CD4-positive, alpha-beta T cell (primary cell): ENCODE measurements around the gene TPSB2. TPM values are rescaled to one million over a fixed set of nuclear protein-coding genes. Genes with fewer than 3 reads are reported as not detected.
"Not testable (repeated sequence)": the region's sequence is repeated elsewhere in the genome, so short reads cannot be mapped to it uniquely, and the experiment has no call there.

ENCODE experiments used
- ATAC-seq: fragments of 200-7000 bp; cut with Tn5 transposase; one replicate; pipeline ENCODE4 v1.10.0; 2022; ENCODE audit warnings: mild to moderate bottlenecking; ENCODE audit not compliant: poor library complexity
- CTCF ChIA-PET: fragments of 350-600 bp; sonication (Branson Sonifier 250); formaldehyde crosslinking; loops from one replicate; lab custom pipeline; 2021; ENCODE audit warnings: antibody characterized with exemption, inconsistent platforms; lab: Charles Lee
- POLR2A ChIA-PET: fragments of 350-600 bp; sonication (Branson Sonifier 250); formaldehyde crosslinking; loops from one replicate; lab custom pipeline; 2021; ENCODE audit warnings: antibody characterized with exemption, inconsistent platforms; lab: Charles Lee
- DNase-seq, 14 experiments: peaks; one replicate each; pipeline ENCODE4 v3.0.0-alpha.2; 2013 to 2020; ENCODE audit warnings: mixed read lengths in 2 of 14
- H3K27ac ChIP-seq, 2 donors: one replicate each; pipeline versions ENCODE4 v1.5.1 to v1.7.0; 2013; ENCODE audit warnings: low read length in 2 of 2, low read depth in 1 of 2, mild to moderate bottlenecking in 1 of 2
- H3K27me3 ChIP-seq, 2 experiments: 1 replicate in 1 of 2; 2 replicates in 1 of 2; pipeline versions ENCODE4 v1.6.1 to v1.7.0; 2013; ENCODE audit warnings: low read length in 2 of 2, control low read depth in 1 of 2, mild to moderate bottlenecking in 1 of 2, moderate library complexity in 1 of 2; ENCODE audit not compliant: insufficient read depth in 2 of 2, control insufficient read depth in 1 of 2
- H3K36me3 ChIP-seq: one replicate; pipeline ENCODE4 v1.6.1; 2013; ENCODE audit warnings: low read length, control low read depth; ENCODE audit not compliant: insufficient read depth
- H3K4me1 ChIP-seq: one replicate; pipeline ENCODE4 v1.6.1; 2013; ENCODE audit warnings: low read length, control low read depth; ENCODE audit not compliant: insufficient read depth
- H3K4me3 ChIP-seq: one replicate; pipeline ENCODE4 v1.5.1; 2013; ENCODE audit warnings: mild to moderate bottlenecking, low read length, moderate library complexity
- H3K9me3 ChIP-seq, 2 experiments: 1 replicate in 1 of 2; 2 replicates in 1 of 2; pipeline versions ENCODE4 v1.6.1 to v1.7.0; 2013; ENCODE audit warnings: low read length in 2 of 2, mild to moderate bottlenecking in 2 of 2, control low read depth in 1 of 2, moderate library complexity in 1 of 2; ENCODE audit not compliant: control insufficient read depth in 1 of 2, insufficient read depth in 1 of 2
- H3K27ac Mint-ChIP-seq: one replicate; pipeline ENCODE4 v1.8.0; 2020; ENCODE audit warnings: mixed read lengths
- H3K27me3 Mint-ChIP-seq: one replicate; pipeline ENCODE4 v1.8.0; 2021; ENCODE audit warnings: mixed read lengths
- H3K36me3 Mint-ChIP-seq: one replicate; pipeline ENCODE4 v1.8.0; 2021; ENCODE audit warnings: low read depth, mixed read lengths
- H3K4me1 Mint-ChIP-seq: one replicate; pipeline ENCODE4 v1.8.0; 2021; ENCODE audit warnings: low read depth, mixed read lengths
- H3K4me3 Mint-ChIP-seq: one replicate; pipeline ENCODE4 v1.8.0; 2020; ENCODE audit warnings: mild to moderate bottlenecking, mixed read lengths
- H3K9me3 Mint-ChIP-seq: one replicate; pipeline ENCODE4 v1.8.0; 2020; ENCODE audit warnings: mixed read lengths
- intact Hi-C, 2 experiments: fragments of 100-400 bp; cut with DNase I in 1 of 2; cut with micrococcal nuclease in 1 of 2; formaldehyde crosslinking; loops; one replicate each; pipeline versions ENCODE4 v1.15.1 to v1.9.0; 2023 to 2025; cut with DNase I, micrococcal nuclease
- total RNA-seq, 174 experiments: library from RNA in 2 of 174; stranded (reverse) in 2 of 174; gene quantifications; one replicate each; pipeline ENCODE4 v1.2.3 and lab custom pipeline; 2021 to 2026
- TF ChIP-seq, protein P1 (sequence below): fragments of 200-600 bp; IDR thresholded peaks from one replicate; pipeline ENCODE4 v1.8.0; 2022; ENCODE audit warnings: antibody characterized with exemption, mild to moderate bottlenecking

The TPSB2 gene
- total RNA-seq, 2 experiments from 2014 or later, result not detected

DNA sequence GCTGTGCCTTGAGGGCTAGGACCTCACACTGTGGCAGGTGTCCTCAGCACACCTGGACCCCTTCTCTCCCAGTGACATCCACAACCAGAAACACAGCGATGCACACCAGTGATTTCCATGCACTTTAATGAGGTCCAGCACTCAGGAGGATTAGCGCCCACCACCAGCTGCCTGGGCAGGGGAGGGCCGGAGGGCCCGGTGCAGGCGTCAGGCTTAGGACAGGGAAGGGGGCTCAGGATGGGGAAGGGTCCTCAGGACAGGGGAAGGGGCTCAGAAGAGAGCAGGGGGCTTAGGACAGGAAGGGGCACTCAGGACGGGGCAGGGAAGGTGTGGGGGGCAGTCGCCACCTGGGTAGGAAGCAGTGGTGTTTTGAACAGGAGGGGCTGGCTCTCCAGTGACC, 1.8 kb downstream of the TPSB2 start:
- H3K9me3 ChIP-seq, H3K4me3 ChIP-seq, intact Hi-C loops, DNase-seq, H3K4me1 ChIP-seq, H3K27me3 Mint-ChIP-seq, H3K27me3 ChIP-seq, H3K27ac ChIP-seq, H3K27ac Mint-ChIP-seq, ATAC-seq, POLR2A ChIA-PET, H3K4me3 Mint-ChIP-seq, H3K36me3 ChIP-seq, CTCF ChIA-PET, H3K9me3 Mint-ChIP-seq, H3K36me3 Mint-ChIP-seq, H3K4me1 Mint-ChIP-seq: not testable (repeated sequence)

DNA sequence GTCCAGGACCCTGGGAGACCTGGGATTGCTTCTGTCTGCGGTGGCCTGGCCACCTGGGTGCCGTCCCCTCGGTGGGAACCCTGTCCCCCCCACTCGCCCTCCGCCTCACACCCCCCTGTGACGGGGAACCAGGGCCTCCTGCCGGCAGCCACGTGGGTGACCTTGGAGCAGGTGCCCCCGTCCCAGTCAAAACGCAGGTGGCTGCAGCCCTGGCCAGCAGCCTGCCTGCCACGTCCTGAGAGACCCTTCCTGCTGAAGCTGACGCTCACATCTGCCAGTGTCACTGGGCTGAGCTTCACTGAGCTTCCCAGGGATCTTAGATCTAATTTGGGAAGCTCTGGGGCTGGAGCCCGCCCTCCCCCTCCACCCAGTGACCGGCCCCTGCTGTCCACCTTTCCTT, 3.3 kb downstream of the TPSB2 start:
- intact Hi-C loops, result loop anchor here in 1 of 2 experiments (2.0 kb wide), 1 partner anchor 20 kb away; no protein-coding TSS in a partner anchor
- H3K4me3 ChIP-seq, H3K9me3 Mint-ChIP-seq, H3K27ac Mint-ChIP-seq, H3K4me1 ChIP-seq, POLR2A ChIA-PET, H3K4me1 Mint-ChIP-seq, H3K4me3 Mint-ChIP-seq, DNase-seq, H3K27ac ChIP-seq, CTCF ChIA-PET, H3K36me3 Mint-ChIP-seq, H3K27me3 Mint-ChIP-seq, H3K36me3 ChIP-seq, H3K27me3 ChIP-seq, H3K9me3 ChIP-seq, ATAC-seq: not testable (repeated sequence)

DNA sequence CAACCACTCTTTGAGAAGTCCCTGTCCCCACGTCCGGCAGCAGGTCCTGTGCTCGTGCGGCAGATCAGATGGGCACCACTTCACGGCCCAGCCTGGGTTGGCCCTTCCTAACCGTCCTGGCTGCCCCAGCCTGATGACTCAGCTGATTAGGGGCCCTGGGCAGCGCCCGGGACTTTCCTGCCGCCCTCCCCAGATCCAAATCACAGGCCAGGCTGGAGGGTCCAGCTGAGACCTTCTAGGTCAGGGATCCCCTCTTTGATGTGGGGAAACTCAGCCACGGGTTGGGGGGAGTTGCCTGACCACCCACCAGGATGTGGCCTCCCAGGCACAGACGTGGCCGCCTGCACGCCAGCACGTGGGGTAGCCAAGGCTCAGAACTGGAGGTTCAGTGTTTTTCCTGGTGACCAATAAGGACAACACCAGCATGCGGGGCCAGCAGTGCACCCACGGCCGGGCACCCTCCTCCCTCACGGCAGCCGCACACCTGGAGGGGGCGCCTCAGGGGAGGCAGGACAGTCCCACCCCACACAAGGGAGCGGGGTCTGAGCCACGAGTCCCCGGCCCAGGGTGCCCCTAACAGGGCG, 4.2 kb downstream of the TPSB2 start:
- ATAC-seq, H3K36me3 Mint-ChIP-seq, H3K27ac ChIP-seq, H3K36me3 ChIP-seq, H3K9me3 ChIP-seq, DNase-seq, H3K27ac Mint-ChIP-seq, H3K4me3 Mint-ChIP-seq, H3K27me3 ChIP-seq, H3K4me1 Mint-ChIP-seq, H3K4me3 ChIP-seq, H3K27me3 Mint-ChIP-seq, CTCF ChIA-PET, POLR2A ChIA-PET, H3K9me3 Mint-ChIP-seq, H3K4me1 ChIP-seq: not testable (repeated sequence)
- intact Hi-C loops, result loop anchor here in 1 of 2 experiments (2.0 kb wide), 1 partner anchor 21 kb away; no protein-coding TSS in a partner anchor

DNA sequence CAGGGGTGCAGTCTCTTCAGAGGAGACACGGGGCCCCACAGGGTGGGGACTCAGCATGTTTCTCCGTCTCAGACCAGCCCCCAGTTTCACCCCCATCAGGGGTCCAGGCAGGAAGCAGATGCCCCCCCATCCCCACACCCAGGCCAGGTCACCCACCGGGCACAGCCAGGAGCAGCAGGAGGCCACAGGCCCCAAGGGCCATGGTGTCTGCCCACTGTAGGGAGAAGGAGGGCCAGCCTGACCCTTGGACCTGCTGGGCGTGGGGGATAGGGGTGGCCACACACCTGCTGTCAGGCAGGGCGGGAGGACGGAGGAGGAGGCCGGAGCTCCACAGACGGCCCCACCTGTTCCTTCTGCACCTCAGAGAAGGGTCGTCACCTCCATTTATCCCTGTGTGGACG, 4.9 kb downstream of the TPSB2 start, which contains the start of gene TPSG1:
TSS of gene TPSG1 (minus strand) at position 218 of the 401 bp plus-strand sequence. CDS start at position 202, 16 bp downstream.
- DNase-seq (no peak), ATAC-seq (no peak)
- Histone ChIP-seq H3K27me3 (peaks cover 0 to 2% of the 10 kb centered on the region in 2 experiments), H3K9me3 (no peaks in the 10 kb centered on the region), H3K27ac (no peak within 1 kb of the TSS), H3K4me3 (no peak within 1 kb of the TSS), H3K36me3 (no peaks in the 10 kb centered on the region), H3K4me1 (no peaks in the 10 kb centered on the region)
- TF ChIP-seq, protein P1, sequence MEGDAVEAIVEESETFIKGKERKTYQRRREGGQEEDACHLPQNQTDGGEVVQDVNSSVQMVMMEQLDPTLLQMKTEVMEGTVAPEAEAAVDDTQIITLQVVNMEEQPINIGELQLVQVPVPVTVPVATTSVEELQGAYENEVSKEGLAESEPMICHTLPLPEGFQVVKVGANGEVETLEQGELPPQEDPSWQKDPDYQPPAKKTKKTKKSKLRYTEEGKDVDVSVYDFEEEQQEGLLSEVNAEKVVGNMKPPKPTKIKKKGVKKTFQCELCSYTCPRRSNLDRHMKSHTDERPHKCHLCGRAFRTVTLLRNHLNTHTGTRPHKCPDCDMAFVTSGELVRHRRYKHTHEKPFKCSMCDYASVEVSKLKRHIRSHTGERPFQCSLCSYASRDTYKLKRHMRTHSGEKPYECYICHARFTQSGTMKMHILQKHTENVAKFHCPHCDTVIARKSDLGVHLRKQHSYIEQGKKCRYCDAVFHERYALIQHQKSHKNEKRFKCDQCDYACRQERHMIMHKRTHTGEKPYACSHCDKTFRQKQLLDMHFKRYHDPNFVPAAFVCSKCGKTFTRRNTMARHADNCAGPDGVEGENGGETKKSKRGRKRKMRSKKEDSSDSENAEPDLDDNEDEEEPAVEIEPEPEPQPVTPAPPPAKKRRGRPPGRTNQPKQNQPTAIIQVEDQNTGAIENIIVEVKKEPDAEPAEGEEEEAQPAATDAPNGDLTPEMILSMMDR, result no peak
- Mint-ChIP-seq H3K4me3 (no peak within 1 kb of the TSS), H3K4me1 (no peaks in the 10 kb centered on the region), H3K9me3 (no peaks in the 10 kb centered on the region), H3K36me3 (no peaks in the 10 kb centered on the region), H3K27ac (no peak within 1 kb of the TSS), H3K27me3 (peaks cover 4% of the 10 kb centered on the region)
- CTCF ChIA-PET, result no interaction called here
- POLR2A ChIA-PET, result no interaction called here
- intact Hi-C loops, result no loop called here
